Measurements from ENCODE around the gene DFFB.

DFFB gene

GRCh38 chr1:3831689-3832088 is 25.6 kb upstream of the DFFB start:
- DNase-seq (ENCODE audit: low spot score) = no peak

GRCh38 chr1:3834701-3835100 is 22.6 kb upstream of the DFFB start:
- DNase-seq (ENCODE audit: low spot score) = no peak

- no peak for DNase-seq (ENCODE audit: low spot score)
These were observed 20.9 kb upstream of the DFFB start for GRCh38 chr1:3836421-3836820.

- no peak for DNase-seq (ENCODE audit: low spot score)
These were observed 20.1 kb upstream of the DFFB start for GRCh38 chr1:3837200-3837599.

DNA sequence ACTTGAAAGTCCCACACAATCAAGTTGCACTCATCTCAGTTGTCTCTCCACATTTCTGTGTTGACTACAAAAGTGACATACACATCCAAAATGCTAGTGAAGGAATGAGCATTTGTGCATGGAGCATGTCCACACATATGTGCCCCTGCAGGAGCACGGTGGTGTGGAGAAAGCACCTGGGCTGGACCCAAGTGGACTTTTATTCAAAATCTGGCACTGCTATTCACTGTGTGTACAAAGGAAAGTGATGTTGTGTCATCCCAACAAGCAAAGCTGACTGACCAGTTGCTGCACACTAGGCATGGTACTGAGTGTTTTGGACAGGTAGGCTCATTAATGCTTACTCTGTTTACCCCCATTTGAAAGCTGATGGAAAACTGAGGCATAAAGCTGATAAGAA is 19.6 kb upstream of the DFFB start:
- DNase-seq (ENCODE audit: low spot score) = no peak

- no peak for DNase-seq (ENCODE audit: low spot score)
These were observed 18.5 kb upstream of the DFFB start for GRCh38 chr1:3838788-3839187.

DNA sequence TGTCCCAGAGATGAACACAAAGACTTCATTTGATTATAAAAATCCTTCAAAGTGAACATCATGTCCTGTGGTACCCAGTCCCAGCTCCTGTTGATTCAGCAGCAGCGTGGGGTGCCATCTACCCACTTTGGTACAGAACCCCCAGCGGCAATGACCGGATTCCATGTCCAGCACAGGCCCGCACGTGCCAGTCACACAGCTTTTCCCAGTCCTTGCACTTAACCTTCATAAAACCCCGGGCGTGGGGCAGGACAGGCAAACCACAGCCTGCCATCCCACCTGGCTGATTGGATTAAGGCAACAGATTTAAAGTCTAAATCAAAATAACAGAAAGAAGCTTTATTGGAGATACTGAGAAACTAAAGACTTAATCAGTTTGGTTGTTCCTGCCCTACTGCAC is 15.8 kb upstream of the DFFB start:
- DNase-seq (ENCODE audit: low spot score) = no peak

DNA sequence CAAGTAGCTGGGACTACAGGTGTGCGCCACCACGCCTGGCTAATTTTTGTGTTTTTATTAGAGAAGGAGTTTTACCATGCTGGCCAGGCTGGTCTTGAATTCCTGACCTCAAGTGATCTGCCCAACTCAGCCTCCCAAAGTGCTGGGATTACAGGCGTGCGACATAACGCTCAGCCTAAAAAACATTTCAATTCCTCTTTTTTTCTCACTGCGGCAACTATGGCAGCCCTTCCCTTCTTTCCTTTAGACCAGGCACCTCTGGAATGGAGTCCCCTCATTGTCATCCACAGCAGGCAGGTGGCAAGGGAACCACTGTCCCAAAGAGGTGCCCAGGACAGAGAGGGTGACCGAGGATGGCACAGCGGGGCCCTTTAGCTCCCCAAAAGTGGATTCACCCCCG is 14.4 kb upstream of the DFFB start:
- DNase-seq (ENCODE audit: low spot score) = no peak

GRCh38 chr1:3846541-3846940 is 10.7 kb upstream of the DFFB start:
- no peak for DNase-seq (ENCODE audit: low spot score)

DNA sequence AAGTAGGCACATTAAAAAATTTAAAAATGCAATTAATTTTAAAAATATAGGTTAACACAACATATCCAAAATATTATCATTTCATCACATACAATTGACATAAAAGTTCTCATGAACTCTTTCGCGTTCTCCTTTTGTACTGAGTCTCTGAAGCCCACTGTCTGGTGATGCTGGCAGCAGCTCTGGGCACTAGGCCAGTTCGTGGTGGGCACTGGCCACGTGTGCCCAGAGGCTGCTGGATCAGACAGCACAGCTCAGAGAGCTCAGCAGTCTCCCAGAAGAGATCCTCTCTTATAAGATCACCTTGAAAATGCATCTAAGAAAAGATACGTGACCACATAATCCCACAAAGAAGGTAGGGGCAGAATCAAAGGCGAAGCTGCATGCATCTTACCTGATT is 10.2 kb upstream of the DFFB start:
- DNase-seq (ENCODE audit: low spot score) = no peak

GRCh38 chr1:3850857-3851256 is 6.4 kb upstream of the DFFB start:
- no peak for DNase-seq (ENCODE audit: low spot score)

DNA sequence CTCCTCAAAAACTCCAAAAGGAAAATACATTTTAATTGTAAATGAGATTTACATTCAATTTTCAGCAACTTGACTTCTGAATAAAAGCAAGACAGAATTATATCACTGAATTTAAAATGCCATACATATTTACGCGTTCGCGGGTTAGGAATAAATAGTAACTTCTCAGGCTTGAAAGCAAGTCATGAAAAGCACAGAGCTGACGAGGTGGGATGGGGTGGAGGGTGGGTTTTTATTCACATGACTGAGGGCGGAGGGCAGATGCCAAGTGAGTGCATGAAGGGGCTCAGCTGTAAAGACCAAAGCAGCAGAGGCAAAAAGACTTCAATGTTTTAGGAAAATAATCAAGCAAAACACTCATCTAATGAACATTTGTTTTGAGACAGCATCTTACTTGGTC is 6.0 kb upstream of the DFFB start:
- DNase-seq (ENCODE audit: low spot score) = no peak

GRCh38 chr1:3852091-3852490 is 5.2 kb upstream of the DFFB start:
- no peak for DNase-seq (ENCODE audit: low spot score)

DNA sequence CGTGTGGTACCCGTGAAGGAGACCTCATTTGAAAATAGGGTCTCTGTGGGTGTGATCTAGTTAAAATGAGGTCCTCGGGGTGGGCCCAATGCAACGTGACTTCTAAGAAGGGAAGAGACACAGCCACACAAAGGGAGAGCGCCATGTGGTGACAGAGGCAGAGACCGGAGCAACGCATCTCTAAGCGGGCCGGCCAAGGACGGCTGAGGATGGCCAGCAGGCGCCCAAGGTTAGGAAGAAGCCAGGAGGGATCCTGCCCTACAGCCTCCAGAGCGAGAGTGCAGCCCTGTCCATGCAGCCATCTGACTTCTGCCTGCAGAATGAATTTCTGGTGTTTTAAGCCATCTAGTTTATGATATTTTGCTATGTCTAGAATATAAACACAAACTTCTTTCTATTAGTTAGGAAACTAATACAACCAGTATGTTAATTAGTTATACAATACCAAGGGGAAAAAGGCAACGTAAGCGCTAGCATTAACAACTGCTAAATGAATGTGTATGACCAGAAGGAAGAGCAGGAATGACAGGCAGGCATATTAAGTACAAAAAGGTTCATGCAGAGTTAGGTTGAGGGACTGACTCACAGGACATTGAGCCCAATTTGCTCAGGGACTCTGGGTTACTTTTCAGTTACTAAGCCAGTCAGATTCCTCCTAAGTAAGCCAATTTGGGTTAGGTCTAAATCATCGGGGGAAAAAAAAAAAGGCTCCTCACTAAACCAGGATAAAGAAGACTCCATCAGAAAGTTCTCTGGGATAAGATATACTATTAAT is 4.4 kb upstream of the DFFB start:
- no peak for DNase-seq (ENCODE audit: low spot score)

DNA sequence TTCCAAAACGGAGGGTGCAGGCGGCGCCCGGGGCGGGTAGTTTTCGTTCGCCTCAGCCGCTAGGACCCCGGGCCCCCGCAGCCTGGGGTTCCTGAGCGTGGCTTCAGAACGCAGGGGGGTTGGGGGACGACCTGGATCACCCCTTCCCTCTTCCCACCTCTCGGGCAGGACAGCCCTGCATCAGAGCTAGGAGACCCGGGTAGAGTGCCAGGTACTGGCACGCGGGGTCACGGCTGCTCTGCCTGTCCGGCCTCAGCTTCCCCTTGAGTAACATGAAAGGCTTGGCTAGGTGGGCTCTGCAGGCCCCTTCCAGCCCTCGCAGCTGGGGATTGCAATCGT is 484 bp downstream of the DFFB start:
- DNase-seq (ENCODE audit: low spot score) = no peak

DNA sequence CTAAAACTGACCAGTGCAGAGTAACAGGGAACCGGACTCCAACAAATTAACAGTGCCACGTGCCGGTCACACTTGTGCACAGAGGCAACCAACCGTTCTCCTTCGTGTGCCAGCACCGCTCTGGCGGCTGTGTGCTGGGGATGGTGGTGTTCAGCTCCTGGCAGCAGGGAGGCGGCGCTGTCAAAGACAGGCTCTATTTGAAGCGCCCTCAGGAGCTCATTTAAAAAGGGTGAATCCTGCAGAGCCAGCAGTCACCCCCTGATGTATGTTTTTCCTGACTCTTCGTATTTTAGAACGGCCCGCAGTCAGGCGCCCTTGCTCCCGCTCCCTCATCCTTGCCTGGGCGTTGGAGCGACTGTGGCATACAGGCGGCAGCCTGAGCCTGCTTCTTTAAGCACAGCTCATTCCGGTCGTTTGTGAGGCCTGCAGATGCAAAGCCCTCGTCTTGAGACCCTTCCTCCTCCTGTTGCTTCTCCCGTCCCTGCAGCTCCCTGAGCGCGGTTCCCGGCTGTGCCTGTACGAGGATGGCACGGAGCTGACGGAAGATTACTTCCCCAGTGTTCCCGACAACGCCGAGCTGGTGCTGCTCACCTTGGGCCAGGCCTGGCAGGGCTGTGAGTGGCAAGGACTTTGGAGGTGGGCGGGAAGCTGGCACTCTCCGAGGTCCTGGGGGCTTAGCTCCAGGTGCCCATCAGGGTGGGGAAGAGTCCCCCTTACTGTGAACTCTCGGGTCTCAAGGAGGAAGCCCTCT is 1.1 kb downstream of the DFFB start:
- no peak for DNase-seq (ENCODE audit: low spot score)

DNA sequence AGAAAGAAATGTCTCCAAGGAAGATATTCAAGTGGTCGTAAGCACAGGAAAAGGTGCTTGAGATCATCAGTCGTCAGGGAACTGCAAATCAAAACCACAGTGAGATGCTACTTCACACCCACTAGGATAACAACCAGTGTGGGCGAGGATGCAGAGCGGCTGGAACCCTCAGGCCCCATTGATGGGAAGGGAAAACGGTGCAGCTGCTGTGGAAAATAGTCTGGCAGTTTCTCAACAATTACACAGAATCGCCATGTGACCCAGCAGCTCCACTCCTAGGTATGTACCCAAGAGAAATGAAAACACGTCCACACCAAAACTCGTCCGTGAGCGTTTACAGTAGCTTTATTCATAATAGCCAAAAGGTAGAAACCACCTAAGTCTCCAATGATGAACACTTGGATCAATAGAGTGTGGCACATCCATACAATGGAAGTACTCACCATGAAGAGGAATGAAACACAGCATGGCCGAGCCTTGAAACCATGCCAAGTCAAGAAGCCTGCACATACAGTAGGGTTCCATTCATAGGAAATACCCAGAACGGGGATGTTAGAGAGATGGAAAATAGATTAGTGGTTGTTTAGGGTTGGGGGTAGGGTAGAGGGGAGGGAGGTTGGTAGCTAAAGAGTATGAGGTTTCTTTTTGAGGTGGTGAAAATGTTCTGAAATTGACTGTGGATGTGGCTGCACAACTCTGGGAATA is 6.1 kb downstream of the DFFB start:
- DNase-seq (ENCODE audit: low spot score) = no peak

DNA sequence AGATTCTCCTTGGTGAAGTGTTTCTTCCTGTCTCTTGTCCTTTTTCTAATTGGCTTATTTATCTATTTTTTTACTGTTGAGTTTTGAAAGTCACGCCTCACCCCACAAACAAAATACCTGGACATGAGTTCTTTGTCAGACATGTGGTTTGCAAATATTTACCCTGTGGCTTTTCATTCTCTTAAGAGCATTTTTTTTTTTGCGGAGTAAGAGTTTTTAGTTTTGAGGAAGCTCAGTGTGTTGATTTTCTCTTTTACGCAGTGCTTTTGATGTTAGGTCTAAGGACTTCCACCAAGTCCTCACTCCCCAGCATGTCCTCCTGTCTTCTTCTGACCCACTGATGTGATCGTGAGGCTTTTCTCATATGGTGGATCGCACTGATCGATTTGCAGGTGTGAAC is 7.6 kb downstream of the DFFB start:
- DNase-seq (ENCODE audit: low spot score) = no peak

DNA sequence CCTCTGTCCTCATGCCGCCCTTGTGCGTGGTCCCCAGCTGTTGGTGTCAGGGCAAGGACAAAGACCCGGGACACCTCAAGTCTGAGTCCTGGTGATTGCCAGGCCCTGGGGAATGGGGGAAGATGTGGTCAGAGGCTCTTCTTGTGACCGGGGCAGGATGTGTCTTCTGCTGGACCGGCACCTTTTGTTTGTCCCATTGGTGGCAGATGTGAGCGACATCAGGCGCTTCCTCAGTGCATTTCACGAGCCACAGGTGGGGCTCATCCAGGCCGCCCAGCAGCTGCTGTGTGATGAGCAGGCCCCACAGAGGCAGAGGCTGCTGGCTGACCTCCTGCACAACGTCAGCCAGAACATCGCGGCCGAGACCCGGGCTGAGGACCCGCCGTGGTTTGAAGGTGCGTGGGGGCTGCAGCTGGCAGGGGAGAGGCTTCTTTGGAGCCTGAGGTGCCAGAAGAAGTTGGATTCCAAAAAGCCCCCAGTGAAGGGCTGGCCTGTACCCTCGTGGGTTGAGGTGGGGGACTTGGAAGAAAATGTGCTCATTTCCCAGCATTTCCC is 8.4 kb downstream of the DFFB start:
- DNase-seq (ENCODE audit: low spot score) = no peak

GRCh38 chr1:3868464-3869006 is 11.3 kb downstream of the DFFB start:
- no peak for DNase-seq (ENCODE audit: low spot score)

- DNase-seq (ENCODE audit: low spot score) = no peak
These were observed 12.6 kb downstream of the DFFB start for GRCh38 chr1:3869751-3870301.

- DNase-seq (ENCODE audit: low spot score) = no peak
These were observed 14.2 kb downstream of the DFFB start for GRCh38 chr1:3871451-3871805.
